Kidney glomerular epithelial cell (primary cell): ENCODE data around the gene WARS2.

Source experiments
- DNase-seq: peaks from one replicate; lab custom pipeline; 2025; lab: John Stamatoyannopoulos, UW

Gene WARS2

DNA sequence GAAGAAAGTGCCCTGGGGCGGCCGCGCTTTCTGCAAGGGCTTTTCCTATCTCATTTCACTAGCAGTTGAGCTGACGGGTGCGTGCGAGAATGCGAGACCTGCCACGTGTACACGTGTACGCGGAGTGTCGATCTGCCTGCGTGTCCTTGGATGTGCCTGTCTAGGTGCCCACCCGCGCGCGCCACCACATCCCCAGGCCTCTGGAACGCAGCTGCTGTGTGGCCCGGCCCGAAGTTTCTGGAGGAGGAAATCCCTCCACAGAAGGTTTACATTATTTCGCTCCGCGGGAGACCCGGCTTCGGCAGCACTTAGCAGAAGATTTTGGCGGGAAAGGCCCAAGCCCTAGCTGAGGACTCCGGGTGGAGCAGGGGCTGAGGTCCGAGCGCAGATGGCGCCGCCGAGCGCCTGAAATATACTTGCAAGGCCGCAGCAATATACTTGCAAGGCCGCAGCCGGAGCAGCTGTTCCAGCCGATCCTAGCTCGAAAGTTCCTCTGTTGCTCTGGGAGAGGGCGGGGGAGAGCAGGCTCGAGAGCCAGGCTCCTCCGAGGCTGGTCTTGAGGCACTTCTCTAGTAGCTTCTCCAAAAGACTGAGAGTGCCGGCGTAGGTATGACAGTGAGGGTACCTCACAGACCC lies 156.2 kb downstream of the WARS2 start:
- no peak for DNase-seq

DNA sequence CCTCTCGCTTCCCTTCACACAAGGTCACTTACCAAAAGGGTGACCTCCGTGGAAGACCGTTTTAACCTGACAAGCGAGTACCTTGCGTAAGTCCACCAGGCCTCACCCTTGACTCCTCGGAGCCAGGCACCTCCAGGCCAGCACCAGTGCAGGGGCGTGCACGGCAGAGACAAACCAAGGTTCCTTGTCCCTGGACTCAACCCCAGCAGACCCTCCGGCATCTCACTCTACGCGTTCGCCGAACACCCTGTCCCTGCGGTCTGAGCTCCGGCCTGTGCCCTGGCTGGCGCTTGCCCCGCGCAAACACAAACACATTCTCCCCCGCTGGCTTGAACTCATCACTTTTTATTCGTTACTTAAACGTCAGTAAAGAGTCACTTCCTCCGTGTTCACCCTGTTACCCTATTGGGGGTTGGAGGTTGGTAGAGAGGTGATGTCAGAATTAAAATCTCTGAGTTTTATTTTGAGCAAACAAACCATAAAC lies 156.9 kb downstream of the WARS2 start:
- DNase-seq: no peak

DNA sequence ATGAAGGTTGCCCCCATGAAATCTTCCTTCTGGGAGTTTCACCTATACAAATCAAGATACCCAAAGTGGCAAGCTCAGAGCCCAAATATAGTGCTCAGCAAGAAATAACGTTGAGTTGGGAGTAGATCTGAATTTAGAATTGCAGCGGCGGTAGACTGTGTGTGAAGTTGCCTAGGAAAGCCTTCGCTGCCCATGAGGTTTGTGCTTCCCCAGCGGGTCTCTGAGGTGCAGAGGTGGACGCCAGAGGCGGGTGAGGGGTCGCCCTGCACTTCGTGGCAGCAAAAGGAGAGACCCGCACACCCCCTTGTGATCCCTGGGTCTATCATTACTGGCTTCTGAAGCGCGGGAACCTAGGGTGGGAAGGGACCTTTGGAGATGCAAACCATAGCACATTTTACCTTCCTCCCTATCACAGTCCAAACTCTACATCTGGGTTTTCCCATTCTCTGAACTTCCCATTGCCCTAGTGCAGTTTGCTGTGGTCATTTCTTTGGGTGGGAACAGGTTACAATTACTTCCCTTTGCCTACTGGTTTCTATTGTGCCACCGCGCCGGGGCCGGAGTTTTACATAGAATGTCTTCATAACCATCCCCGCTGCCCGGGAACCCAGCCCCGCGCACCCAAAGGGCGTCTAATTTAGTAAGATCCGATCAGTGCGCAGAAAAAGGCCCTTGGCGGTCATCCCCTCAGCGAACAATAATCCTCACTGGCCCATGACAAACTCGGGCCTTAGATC lies 157.5 kb downstream of the WARS2 start:
- DNase-seq: no peak

DNA sequence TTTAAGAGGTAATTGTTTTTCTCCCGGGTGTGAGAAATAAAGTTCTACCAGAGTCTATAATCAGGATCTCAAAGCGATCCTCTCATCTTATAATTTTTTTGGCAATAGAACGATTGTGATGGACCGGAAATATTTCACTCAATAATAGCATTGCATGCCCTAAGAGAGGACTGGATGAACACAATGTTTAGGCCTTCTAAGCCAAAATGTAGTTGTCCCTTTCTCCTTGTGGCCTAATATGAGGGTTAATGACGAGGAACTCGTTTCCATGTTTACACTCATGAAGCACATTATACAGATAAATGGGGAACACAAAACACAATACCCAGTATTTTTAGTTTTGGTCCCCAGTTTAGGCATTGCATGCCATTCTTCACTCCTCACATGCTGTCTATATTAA lies 158.2 kb downstream of the WARS2 start:
- DNase-seq: no peak

DNA sequence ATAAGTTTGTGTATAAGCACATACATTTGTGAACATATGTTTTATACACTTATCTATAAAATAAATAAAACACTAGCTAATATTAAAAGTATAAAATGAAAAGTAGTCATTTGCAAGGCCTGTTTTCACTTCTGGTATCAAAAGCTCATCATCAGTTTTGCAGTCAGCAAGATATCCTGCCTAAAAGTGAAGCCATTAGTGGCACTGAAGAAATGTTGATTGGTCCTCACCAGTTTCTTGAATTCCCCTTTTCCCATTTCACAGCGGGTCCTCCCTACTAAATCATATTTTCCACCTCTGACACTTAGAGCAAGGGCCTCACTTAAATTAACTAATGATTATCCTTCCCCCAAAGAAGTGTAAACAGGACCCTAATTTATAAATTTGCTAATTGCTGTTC lies 159.0 kb downstream of the WARS2 start:
- DNase-seq: no peak
